IMR-90 (cell line): Measurements from ENCODE around the gene OSBPL8. TPM values are rescaled to one million over a fixed set of nuclear protein-coding genes. Genes with fewer than 3 reads are reported as not detected.

Source experiments
- ATAC-seq: fragments of 200-7000 bp; cut with Tn5 transposase; 2 replicates; pipeline ENCODE4 v1.9.1; 2020; ENCODE audit warnings: low read depth, mild to moderate bottlenecking, moderate library complexity
- BruUV-seq: library from RNA; stranded (reverse); fragments of 400-500 nt; replicated peaks from 2 replicates; lab custom pipeline; 2021; lab: Mats Ljungman, UMichigan
- CTCF ChIA-PET: fragments of 300-600 bp; formaldehyde crosslinking; extraction: SDS; loops from one replicate; lab custom pipeline; 2021; ENCODE audit warnings: antibody characterized with exemption; lab: Yijun Ruan, JAX
- POLR2A ChIA-PET: fragments of 300-600 bp; sonication (Branson Sonifier 250); formaldehyde crosslinking; loops from one replicate; lab custom pipeline; 2022; ENCODE audit warnings: antibody characterized with exemption; ENCODE audit not compliant: unreplicated experiment; lab: Charles Lee
- DNase-seq: peaks from one replicate; pipeline ENCODE4 v3.0.0; 2013
- H2AFZ ChIP-seq: replicated peaks from 2 replicates; pipeline ENCODE3; 2013; ENCODE audit warnings: low read length, mild to moderate bottlenecking; ENCODE audit not compliant: poor library complexity
- H2AK5ac ChIP-seq: 2 replicates; pipeline ENCODE4 v1.6.1; 2013; ENCODE audit warnings: low read depth, low read length, inconsistent platforms
- H2AK9ac ChIP-seq: replicated peaks from 2 replicates; pipeline ENCODE3; 2013; ENCODE audit warnings: mild to moderate bottlenecking, low read depth, low read length, moderate library complexity; ENCODE audit not compliant: poor library complexity
- H2BK120ac ChIP-seq: 2 replicates; pipeline ENCODE4 v1.6.1; 2013; ENCODE audit warnings: low read depth, low read length, inconsistent platforms
- H2BK15ac ChIP-seq: 3 replicates; pipeline ENCODE4 v1.6.1; 2013; ENCODE audit warnings: low read depth, low read length, inconsistent platforms
- H2BK20ac ChIP-seq: 2 replicates; pipeline ENCODE4 v1.6.1; 2013; ENCODE audit warnings: low read depth, mild to moderate bottlenecking, inconsistent platforms, low read length, moderate library complexity
- H2BK5ac ChIP-seq: 2 replicates; pipeline ENCODE4 v1.6.1; 2013; ENCODE audit warnings: mild to moderate bottlenecking, low read depth, low read length, inconsistent platforms; ENCODE audit not compliant: poor library complexity, severe bottlenecking
- H3K14ac ChIP-seq: replicated peaks from 2 replicates; pipeline ENCODE4 v1.6.1; 2013; ENCODE audit warnings: low read depth, low read length, inconsistent platforms
- H3K18ac ChIP-seq: 2 replicates; pipeline ENCODE4 v1.6.1; 2013; ENCODE audit warnings: low read depth, low read length, control low read depth
- H3K23ac ChIP-seq: 2 replicates; pipeline ENCODE4 v1.6.1; 2013; ENCODE audit warnings: low read depth, low read length, inconsistent platforms
- H3K27ac ChIP-seq: 2 replicates; pipeline ENCODE4 v1.5.1; 2013; ENCODE audit warnings: mild to moderate bottlenecking, control low read depth, low read length; ENCODE audit not compliant: insufficient read depth
- H3K27me3 ChIP-seq: 2 replicates; pipeline ENCODE4 v1.6.1; 2013; ENCODE audit warnings: low read length; ENCODE audit not compliant: control insufficient read depth, insufficient read depth
- H3K36me3 ChIP-seq: 2 replicates; pipeline ENCODE4 v1.6.1; 2013; ENCODE audit warnings: low read length, mixed read lengths; ENCODE audit not compliant: control insufficient read depth, insufficient read depth
- H3K4ac ChIP-seq: 2 replicates; pipeline ENCODE4 v1.6.1; 2013; ENCODE audit warnings: low read depth, low read length, inconsistent platforms
- H3K4me1 ChIP-seq: 2 replicates; pipeline ENCODE4 v1.6.1; 2013; ENCODE audit warnings: low read length, mixed read lengths; ENCODE audit not compliant: control insufficient read depth, insufficient read depth
- H3K4me2 ChIP-seq: 2 replicates; pipeline ENCODE4 v1.6.1; 2013; ENCODE audit warnings: low read depth, mild to moderate bottlenecking, control low read depth, low read length, moderate library complexity
- H3K4me3 ChIP-seq: 2 replicates; pipeline ENCODE4 v1.5.1; 2013; ENCODE audit warnings: low read depth, mild to moderate bottlenecking, control low read depth, low read length, moderate library complexity; ENCODE audit not compliant: insufficient read depth
- H3K56ac ChIP-seq: 2 replicates; pipeline ENCODE4 v1.6.1; 2013; ENCODE audit warnings: low read length, inconsistent platforms; ENCODE audit not compliant: insufficient read depth; ENCODE audit errors: extremely low read depth
- H3K79me1 ChIP-seq, 2 experiments: 2 replicates each; pipeline ENCODE4 v1.6.1; 2013; ENCODE audit warnings: low read length in 2 of 2, inconsistent platforms in 1 of 2, low read depth in 1 of 2
- H3K9ac ChIP-seq: 2 replicates; pipeline ENCODE4 v1.6.1; 2013; ENCODE audit warnings: low read depth, low read length, control low read depth
- H3K9me1 ChIP-seq: 2 replicates; pipeline ENCODE4 v1.6.1; 2013; ENCODE audit warnings: low read length, inconsistent platforms; ENCODE audit not compliant: insufficient read depth
- H3K9me3 ChIP-seq: 2 replicates; pipeline ENCODE4 v1.6.1; 2013; ENCODE audit warnings: low read length; ENCODE audit not compliant: control insufficient read depth, insufficient read depth
- H4K20me1 ChIP-seq: 2 replicates; pipeline ENCODE4 v1.6.1; 2013; ENCODE audit warnings: low read length, inconsistent platforms; ENCODE audit not compliant: insufficient read depth
- H4K5ac ChIP-seq: 2 replicates; pipeline ENCODE4 v1.6.1; 2013; ENCODE audit warnings: mild to moderate bottlenecking, low read depth, low read length, control low read depth
- H4K8ac ChIP-seq, 2 experiments: 2 replicates each; pipeline ENCODE4 v1.6.1; 2013; ENCODE audit warnings: low read depth in 2 of 2, low read length in 2 of 2, control low read depth in 1 of 2, inconsistent platforms in 1 of 2
- H4K91ac ChIP-seq: 2 replicates; pipeline ENCODE4 v1.6.1; 2013; ENCODE audit warnings: low read depth, low read length, inconsistent platforms; ENCODE audit not compliant: insufficient read depth
- BHLHE40 ChIP-seq: fragments of 150-350 bp; IDR thresholded peaks from 2 replicates; pipeline ENCODE4 v1.6.1; 2016; ENCODE audit warnings: mild to moderate bottlenecking, low read depth, low read length
- CEBPB ChIP-seq: IDR thresholded peaks from 2 replicates; pipeline ENCODE4 v1.6.1; 2012; ENCODE audit warnings: low read depth, low read length, improper control_type of control experiment
- CHD1 ChIP-seq: IDR thresholded peaks from 2 replicates; pipeline ENCODE4 v1.6.1; 2012; ENCODE audit warnings: low read depth, low read length, improper control_type of control experiment
- CTCF ChIP-seq: conservative IDR thresholded peaks from 2 replicates; pipeline ENCODE4 v1.5.1; 2012; ENCODE audit warnings: mild to moderate bottlenecking, low read depth, low read length, improper control_type of control experiment
- ELK1 ChIP-seq: fragments of 150-350 bp; IDR thresholded peaks from 2 replicates; pipeline ENCODE4 v1.6.1; 2016; ENCODE audit warnings: low read depth, mild to moderate bottlenecking, low read length, moderate library complexity, borderline replicate concordance
- FOS ChIP-seq: fragments of 150-350 bp; IDR thresholded peaks from 2 replicates; pipeline ENCODE4 v1.6.1; 2016; ENCODE audit warnings: low read depth, low read length
- MAFK ChIP-seq: IDR thresholded peaks from 2 replicates; pipeline ENCODE4 v1.6.1; 2012; ENCODE audit warnings: low read depth, low read length, improper control_type of control experiment
- MAZ ChIP-seq: IDR thresholded peaks from 2 replicates; pipeline ENCODE4 v1.6.1; 2012; ENCODE audit warnings: low read depth, mild to moderate bottlenecking, low read length, improper control_type of control experiment, moderate library complexity, borderline replicate concordance
- MXI1 ChIP-seq: IDR thresholded peaks from 2 replicates; pipeline ENCODE4 v1.6.1; 2012; ENCODE audit warnings: low read depth, mild to moderate bottlenecking, low read length, moderate library complexity, borderline replicate concordance
- NFE2L2 ChIP-seq: fragments of 150-350 bp; IDR thresholded peaks from 2 replicates; pipeline ENCODE4 v1.6.1; 2016; ENCODE audit warnings: low read depth, mild to moderate bottlenecking, low read length
- POLR2A ChIP-seq: IDR thresholded peaks from 2 replicates; pipeline ENCODE4 v1.6.1; 2012; ENCODE audit warnings: mild to moderate bottlenecking, low read depth, low read length
- RAD21 ChIP-seq: IDR thresholded peaks from 2 replicates; pipeline ENCODE4 v1.6.1; 2012; ENCODE audit warnings: low read length, improper control_type of control experiment
- RCOR1 ChIP-seq: IDR thresholded peaks from 2 replicates; pipeline ENCODE4 v1.6.1; 2012; ENCODE audit warnings: mild to moderate bottlenecking, low read length, improper control_type of control experiment; ENCODE audit not compliant: insufficient replicate concordance
- RFX5 ChIP-seq: IDR thresholded peaks from 2 replicates; pipeline ENCODE4 v1.8.0; 2012; ENCODE audit warnings: low read depth, mild to moderate bottlenecking, low read length, moderate library complexity
- SMC3 ChIP-seq: fragments of 150-350 bp; IDR thresholded peaks from 2 replicates; pipeline ENCODE4 v1.6.1; 2016; ENCODE audit warnings: low read depth, mild to moderate bottlenecking, antibody characterized with exemption, low read length, moderate library complexity
- USF2 ChIP-seq: fragments of 150-350 bp; IDR thresholded peaks from 2 replicates; pipeline ENCODE4 v1.6.1; 2017; ENCODE audit warnings: mild to moderate bottlenecking, antibody characterized with exemption, low read length, low read depth
- WGBS, 2 experiments: methylation state at CpG; one replicate each; pipeline versions ENCODE4 v1.1.5 to v1.1.7; 2013; ENCODE audit warnings: missing lambda C conversion rate in 2 of 2; ENCODE audit not compliant: insufficient read length in 1 of 2; ENCODE audit errors: extremely low coverage in 2 of 2; 5-methylcytosine and 5-hydroxymethylcytosine counted together
- dilution Hi-C: fragments of 300-500 bp; cut with HindIII; formaldehyde crosslinking; loops from one replicate; pipeline ENCODE4 v1.14.3; 2018; ENCODE audit warnings: low sequenced_read_pairs; ENCODE audit not compliant: unreplicated experiment
- in situ Hi-C: fragments of 300-500 bp; cut with MboI; formaldehyde crosslinking; loops from 3 replicates; pipeline ENCODE4 v1.14.3; 2019; ENCODE audit warnings: low sequenced_read_pairs, inconsistent platforms, mixed read lengths
- intact Hi-C: fragments of 100-400 bp; cut with micrococcal nuclease; formaldehyde crosslinking; loops from 2 replicates; pipeline ENCODE4 v1.10.0; 2022
- polyA plus RNA-seq, 3 experiments: library from polyadenylated mRNA; depleted of rRNA; stranded (reverse); fragments of >200 nt; gene quantifications; 2 replicates each; pipeline ENCODE4 v1.2.3, GENCODE V29; 2012; ENCODE audit warnings: low replicate concordance in 1 of 3
- total RNA-seq: library from RNA; depleted of rRNA; stranded (reverse); fragments of >200 nt; gene quantifications from 2 replicates; pipeline ENCODE4 v1.2.3, GENCODE V29; 2012

Gene OSBPL8
- total and polyA plus RNA-seq, 2 of the 4 experiments (the other 2 are of a cell fraction), result 17.8 to 24.2 TPM

- no peak overlapping the region for H4K5ac ChIP-seq
- H2AK5ac ChIP-seq, result no peak overlapping the region
- H3K27me3 ChIP-seq, result no peaks in the 10 kb centered on the region
- BruUV-seq, result no TSS peak
- ChIA-PET POLR2A (no interaction called here), CTCF (no interaction called here)
- DNase-seq (no peak), ATAC-seq (no peak)
- H3K36me3 ChIP-seq, result no peaks in the 10 kb centered on the region
- no peak overlapping the region for H2BK15ac ChIP-seq
- peaks cover 4% of the 10 kb centered on the region for H3K4me1 ChIP-seq
- no peak overlapping the region for H4K8ac ChIP-seq
- H3K4me3 ChIP-seq, result no peak overlapping the region
- H3K23ac ChIP-seq, result no peak overlapping the region
- intact Hi-C loops (no loop called here), dilution Hi-C loops (no loop called here), in situ Hi-C loops (no loop called here)
- no peak overlapping the region for H3K27ac ChIP-seq
- no peak overlapping the region for H3K14ac ChIP-seq
- H2BK5ac ChIP-seq, result no peak overlapping the region
- no peak overlapping the region for H3K18ac ChIP-seq
- H3K9ac ChIP-seq, result no peak overlapping the region
- H4K91ac ChIP-seq, result no peak overlapping the region
- no peak overlapping the region for H3K4ac ChIP-seq
- H3K4me2 ChIP-seq, result no peak overlapping the region
- H4K20me1 ChIP-seq, result no peaks in the 10 kb centered on the region
- H3K9me1 ChIP-seq, result peaks cover 8% of the 10 kb centered on the region; the same call in 1 of the 2 replicates
- H2BK20ac ChIP-seq, result no peak overlapping the region
- TF ChIP-seq CHD1, result no peak
- TF ChIP-seq FOS, result no peak
- no peak for TF ChIP-seq CEBPB
- TF ChIP-seq POLR2A, result no peak
- TF ChIP-seq SMC3, result no peak
- no peak for TF ChIP-seq RAD21
- no peak for TF ChIP-seq ELK1
- no peak for TF ChIP-seq RFX5
- no peak for TF ChIP-seq MXI1
- no peak for TF ChIP-seq MAZ
- TF ChIP-seq NFE2L2, result no peak
- TF ChIP-seq RCOR1, result no peak
- TF ChIP-seq CTCF, result no peak
- no peak for TF ChIP-seq BHLHE40
- no peak for TF ChIP-seq MAFK
- no peak for TF ChIP-seq USF2
- no CpG with 5 or more reads among the region's 1 CpG for WGBS, 2 experiments
- no peak overlapping the region for H2AK9ac ChIP-seq
- H3K9me3 ChIP-seq, result peaks cover 2% of the 10 kb centered on the region; the same call in 1 of the 2 replicates
- no peak overlapping the region for H3K56ac ChIP-seq
- no peak overlapping the region for H2BK120ac ChIP-seq
- H3K79me1 ChIP-seq, result no peaks in the 10 kb centered on the region
- no peak overlapping the region for H2AFZ ChIP-seq
Observed at GRCh38 chr12:76332606-76333005, 227.0 kb downstream of the OSBPL8 start.
